AG09309 (cell line): ENCODE data around the gene CKB.

Experiments used
- DNase-seq: peaks from one replicate; pipeline ENCODE4 v3.0.0-alpha.2; 2010; ENCODE audit warnings: low read depth
- H3K4me3 ChIP-seq: 2 replicates; pipeline ENCODE4 v1.5.1; 2011; ENCODE audit warnings: mild to moderate bottlenecking, low read depth, low read length, moderate library complexity; ENCODE audit not compliant: control insufficient read depth
- CTCF ChIP-seq: IDR thresholded peaks from 2 replicates; pipeline ENCODE4 v1.5.1; 2011; ENCODE audit warnings: mild to moderate bottlenecking, low read depth, low read length, inconsistent platforms; ENCODE audit not compliant: insufficient read depth, control insufficient read depth; ENCODE audit errors: missing control alignments

Gene CKB

GRCh38 chr14:103488960-103489359 is 33.7 kb downstream of the CKB start:
- TF ChIP-seq CTCF, result no peak
- no peak overlapping the region for H3K4me3 ChIP-seq
- no peak for DNase-seq

GRCh38 chr14:103488071-103488470 is 34.6 kb downstream of the CKB start:
- no peak overlapping the region for H3K4me3 ChIP-seq
- no peak for TF ChIP-seq CTCF
- no peak for DNase-seq

DNA sequence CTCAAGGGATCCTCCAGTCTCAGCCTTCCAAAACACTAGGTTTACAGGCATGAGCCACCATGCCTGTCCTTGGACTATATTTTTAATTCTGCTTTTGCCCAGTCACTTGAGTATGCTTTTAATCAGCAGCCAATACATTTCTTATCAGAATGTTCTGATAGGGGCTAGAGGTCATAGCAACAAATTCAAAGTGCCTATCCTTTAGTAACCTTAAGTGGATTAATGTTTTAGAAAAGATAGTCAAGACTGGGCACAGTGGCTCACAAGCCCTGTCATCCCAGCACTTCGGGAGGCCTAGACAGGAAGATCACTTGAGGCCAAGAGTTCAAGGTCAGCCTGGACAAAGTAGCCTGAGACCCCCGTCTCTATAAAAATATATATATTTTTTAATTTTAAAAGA is 37.1 kb downstream of the CKB start:
- no peak overlapping the region for H3K4me3 ChIP-seq
- no peak for DNase-seq
- TF ChIP-seq CTCF, result no peak

- peak; percentile 58 for DNase-seq
- no peak overlapping the region for H3K4me3 ChIP-seq
Measured at GRCh38 chr14:103483600-103483999, 39.0 kb downstream of the CKB start.

DNA sequence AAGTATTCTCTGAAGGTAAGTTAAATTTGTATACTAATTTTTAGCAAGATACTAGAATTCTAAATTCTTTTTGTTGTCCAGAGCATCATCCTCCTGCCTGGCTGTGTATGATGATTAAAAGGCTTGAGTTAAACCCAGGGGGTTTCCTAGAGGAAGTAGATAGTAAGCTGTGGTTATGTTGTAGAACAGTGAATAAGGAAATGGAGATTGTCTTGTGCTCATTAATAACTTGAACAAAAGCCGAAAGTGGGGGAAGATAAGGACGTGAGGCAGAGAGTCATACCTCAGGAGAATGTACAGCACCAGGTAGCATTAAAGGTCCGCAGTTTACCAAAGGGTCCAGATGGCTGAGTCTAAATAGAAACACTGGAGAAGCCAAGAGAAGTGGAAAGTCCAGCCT is 42.0 kb downstream of the CKB start:
- no peak for DNase-seq
- TF ChIP-seq CTCF, result no peak
- H3K4me3 ChIP-seq, result no peak overlapping the region

More at GRCh38 chr14:103483600-103483999, 39.0 kb downstream of the CKB start:
- TF ChIP-seq CTCF, result no peak

- TF ChIP-seq CTCF, result no peak
- no peak for DNase-seq
- no peak overlapping the region for H3K4me3 ChIP-seq
Measured at GRCh38 chr14:103476631-103477030, 46.0 kb downstream of the CKB start.

DNA sequence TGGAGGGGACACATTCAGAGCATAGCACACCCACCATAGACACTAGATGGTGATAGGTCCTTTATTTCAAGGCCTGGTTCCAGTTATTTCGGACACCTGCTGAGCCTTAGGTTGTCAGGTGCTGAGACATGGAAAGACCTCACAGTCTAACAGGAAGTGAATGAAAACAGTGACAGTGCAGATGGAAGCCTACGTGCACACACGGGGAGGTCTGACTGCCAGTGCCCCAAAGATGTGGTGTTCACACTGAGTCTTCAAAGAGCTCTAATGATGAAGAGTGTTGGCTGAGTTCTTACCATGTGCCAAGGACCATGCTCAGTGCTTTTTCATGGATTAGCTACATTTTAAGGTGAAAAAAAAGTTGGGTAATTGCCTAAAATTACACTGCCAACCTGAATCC is 46.6 kb downstream of the CKB start:
- no peak for TF ChIP-seq CTCF
- no peak overlapping the region for H3K4me3 ChIP-seq
- no peak for DNase-seq
